ENCODE data around the gene TUBG1.

The TUBG1 gene

DNA sequence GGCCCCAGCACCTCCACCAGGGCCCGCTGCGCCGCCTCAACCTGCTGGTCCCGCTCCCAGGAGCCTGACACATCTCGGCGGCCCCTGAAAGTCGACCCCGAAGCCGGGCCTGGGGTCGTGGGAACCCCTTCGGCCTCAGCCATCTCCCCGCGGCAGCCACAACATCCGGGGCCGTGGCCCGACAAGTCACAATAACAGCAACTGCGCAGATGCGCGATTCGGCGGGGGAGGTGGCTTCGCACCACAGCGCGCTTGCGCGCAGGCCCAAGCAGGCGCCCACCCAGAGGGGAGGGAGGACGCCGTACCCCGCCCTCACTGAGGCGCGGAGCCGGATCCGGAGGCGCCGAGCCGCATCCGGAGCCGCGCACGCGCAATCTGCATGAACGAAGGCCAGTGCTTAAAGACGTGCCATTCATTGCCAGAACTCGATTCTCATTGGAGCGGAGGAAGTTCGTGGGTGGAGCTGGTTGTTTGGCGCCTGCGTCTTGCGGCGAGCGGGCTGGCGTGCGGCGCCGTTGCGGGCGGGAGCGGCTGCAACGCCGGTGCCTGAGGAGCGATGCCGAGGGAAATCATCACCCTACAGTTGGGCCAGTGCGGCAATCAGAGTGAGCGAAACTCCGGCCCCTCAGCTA lies at the start of gene TUBG1, which contains the start of gene RETREG3:
TUBG1 (plus strand) TSS at position 502 of the 632 bp plus-strand sequence; CDS start at position 557, 55 bp downstream.
RETREG3 (minus strand) TSS at position 193 of the 632 bp plus-strand sequence; CDS start at position 143, 50 bp downstream.
- peak; percentile 99 for DNase-seq (ENCODE audit: low spot score)

GRCh38 chr17:42560246-42560645 lies 49.2 kb upstream of the TUBG1 start:
- no peak for DNase-seq (ENCODE audit: low spot score)

GRCh38 chr17:42561897-42562387 lies 47.5 kb upstream of the TUBG1 start, which contains the start of gene COASY:
Gene COASY (plus strand): TSS chr17:42562148. CDS start chr17:42562623, 475 bp downstream.
- DNase-seq (ENCODE audit: low spot score) = peak; percentile 95

DNA sequence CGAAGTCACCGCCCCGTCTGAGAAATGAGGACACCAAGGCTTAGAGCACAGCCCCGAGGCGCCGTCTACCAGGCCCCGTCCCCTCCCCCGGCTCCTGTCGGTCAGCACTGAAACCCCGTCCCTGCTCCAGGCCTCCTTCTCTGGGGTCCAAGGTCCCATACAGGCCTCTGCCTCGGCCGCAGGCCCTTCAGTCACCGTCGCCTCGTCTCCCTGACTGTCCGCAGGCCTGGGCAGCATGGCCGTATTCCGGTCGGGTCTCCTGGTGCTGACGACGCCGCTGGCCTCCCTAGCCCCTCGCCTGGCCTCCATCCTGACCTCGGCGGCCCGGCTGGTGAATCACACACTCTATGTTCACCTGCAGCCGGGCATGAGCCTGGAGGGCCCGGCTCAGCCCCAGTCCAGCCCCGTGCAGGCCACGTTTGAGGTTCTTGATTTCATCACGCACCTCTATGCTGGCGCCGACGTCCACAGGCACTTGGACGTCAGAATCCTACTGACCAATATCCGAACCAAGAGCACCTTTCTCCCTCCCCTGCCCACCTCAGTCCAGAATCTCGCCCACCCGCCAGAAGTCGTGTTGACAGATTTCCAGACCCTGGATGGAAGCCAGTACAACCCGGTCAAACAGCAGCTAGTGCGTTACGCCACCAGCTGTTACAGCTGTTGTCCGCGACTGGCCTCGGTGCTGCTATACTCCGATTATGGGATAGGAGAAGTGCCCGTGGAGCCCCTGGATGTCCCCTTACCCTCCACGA lies 46.9 kb upstream of the TUBG1 start:
- no peak for DNase-seq (ENCODE audit: low spot score)

GRCh38 chr17:42563143-42563509 lies 46.4 kb upstream of the TUBG1 start:
- no peak for DNase-seq (ENCODE audit: low spot score)

DNA sequence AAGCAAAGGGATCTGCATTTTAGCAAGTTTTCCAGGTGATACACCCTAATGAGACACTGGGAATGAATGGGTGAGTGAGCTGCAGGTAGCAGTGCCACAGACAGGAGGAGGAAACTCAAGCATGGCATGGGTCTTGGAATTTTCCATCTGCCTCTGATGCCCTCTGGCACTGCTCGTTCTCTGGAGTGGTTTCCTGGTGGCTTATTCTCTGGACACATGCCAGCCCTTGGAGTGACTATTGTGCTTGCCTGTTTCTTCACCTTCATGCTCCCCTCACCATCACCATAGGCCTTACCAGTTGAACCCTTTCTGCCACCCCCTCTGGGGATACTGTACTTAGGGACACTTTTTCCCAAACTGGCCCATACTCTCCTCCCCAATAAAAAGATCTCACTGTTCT lies 45.9 kb upstream of the TUBG1 start:
- DNase-seq (ENCODE audit: low spot score) = no peak

DNA sequence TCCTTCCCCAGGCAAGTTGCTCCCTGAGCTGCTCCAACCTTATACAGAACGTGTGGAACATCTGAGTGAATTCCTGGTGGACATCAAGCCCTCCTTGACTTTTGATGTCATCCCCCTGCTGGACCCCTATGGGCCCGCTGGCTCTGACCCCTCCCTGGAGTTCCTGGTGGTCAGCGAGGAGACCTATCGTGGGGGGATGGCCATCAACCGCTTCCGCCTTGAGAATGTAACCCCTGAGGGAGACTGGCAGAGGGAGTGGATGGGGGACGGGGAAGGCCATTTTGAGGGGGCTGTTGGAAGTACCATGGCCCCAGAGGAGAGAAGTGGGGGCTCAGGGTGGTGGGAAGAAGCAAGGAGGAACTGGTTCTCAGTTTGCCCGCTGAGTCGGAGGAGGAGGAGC lies 45.5 kb upstream of the TUBG1 start:
- no peak for DNase-seq (ENCODE audit: low spot score)

DNA sequence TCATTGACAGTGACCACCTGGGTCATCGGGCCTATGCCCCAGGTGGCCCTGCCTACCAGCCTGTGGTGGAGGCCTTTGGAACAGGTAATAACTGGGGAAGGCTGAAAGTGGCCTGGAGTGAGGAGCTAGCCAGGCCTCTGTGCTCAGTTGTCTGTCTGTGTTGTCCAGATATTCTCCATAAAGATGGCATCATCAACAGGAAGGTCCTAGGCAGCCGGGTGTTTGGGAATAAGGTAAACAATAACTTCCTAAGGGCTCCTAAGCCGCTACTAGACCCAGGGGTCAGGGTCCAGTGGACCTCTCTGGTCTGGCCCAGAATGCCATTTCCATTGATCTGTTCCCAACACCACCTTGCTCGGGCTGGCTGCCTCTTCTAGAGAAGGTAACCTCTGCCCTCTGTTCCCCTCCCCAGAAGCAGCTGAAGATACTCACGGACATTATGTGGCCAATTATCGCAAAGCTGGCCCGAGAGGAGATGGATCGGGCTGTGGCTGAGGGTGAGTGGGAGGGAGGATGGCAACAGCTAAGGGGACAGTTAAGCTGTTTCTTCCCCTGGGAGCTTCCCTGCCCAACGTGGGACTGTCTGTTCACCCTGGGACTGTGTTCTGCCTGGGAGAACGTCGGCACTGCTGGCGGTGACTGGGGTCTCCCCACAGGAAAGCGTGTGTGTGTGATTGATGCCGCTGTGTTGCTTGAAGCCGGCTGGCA lies 44.5 kb upstream of the TUBG1 start:
- DNase-seq (ENCODE audit: low spot score) = no peak

- no peak for DNase-seq (ENCODE audit: low spot score)
Observed at GRCh38 chr17:42565523-42566214, 43.8 kb upstream of the TUBG1 start.

DNA sequence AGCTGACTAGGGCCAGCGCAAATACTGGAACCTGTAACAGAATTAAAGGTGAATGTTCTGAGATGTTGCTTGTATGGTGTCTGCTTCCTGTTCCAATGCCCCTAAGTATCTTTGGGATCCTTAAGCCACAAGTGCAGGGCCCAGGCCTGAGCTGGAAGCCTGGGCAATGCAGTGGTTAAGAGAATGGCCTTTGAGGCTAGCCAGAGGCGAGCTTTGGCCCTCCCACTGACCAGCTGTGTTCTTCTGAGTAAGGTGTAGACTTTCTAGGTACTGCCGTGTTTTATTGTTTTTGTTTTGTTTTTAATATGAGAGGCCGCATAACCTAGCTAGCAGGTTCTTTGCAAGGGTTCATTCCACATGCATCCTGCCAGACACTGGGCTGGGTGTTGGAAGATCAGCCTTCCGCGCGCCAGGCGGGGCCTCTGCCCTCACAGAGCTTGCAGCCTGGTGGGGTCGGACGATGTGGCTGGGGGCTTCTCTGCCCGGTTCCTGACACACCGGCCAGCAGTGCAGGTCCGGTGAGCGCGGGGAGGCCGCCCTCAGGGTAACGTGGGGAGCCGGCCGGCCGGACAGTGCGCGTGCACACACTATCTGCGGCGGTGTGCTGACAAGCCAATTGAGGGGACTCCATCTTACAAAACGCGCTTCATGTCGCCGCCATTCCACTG lies 43.1 kb upstream of the TUBG1 start:
- DNase-seq (ENCODE audit: low spot score) = no peak

DNA sequence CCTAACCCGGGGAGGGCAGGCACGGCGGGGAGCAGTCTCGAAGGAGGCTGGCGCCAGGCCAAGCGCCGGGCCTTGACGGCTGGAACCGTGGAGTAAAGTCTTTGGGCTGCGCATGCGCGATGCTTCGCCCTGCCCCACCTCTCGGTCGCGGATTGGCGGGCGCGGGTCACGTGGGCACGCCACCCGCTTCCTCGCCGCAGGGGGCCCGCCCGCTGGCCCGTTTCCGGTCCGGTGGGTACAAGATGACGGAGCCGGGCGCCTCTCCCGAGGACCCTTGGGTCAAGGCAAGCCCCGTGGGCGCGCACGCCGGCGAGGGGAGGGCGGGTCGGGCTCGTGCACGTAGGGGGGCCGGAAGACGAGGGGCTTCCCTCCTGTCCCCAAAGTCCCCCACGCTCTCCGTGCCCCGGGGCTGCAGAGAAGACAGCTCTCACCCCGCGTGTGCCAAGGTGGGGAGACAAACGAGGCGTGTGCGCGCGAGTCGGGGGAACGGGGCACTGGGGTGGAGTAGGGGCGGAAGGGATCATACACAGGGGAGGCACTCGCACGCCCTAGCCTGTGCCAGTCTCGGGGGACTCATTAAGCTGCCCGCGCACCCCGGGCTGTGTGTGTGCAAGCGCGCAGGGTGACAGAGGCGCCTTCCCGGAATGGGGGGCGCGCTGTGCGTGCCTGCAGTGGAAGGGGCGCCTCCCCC lies 42.5 kb upstream of the TUBG1 start, which contains the start of gene MLX:
MLX (plus strand) TSS at position 218 of the 691 bp plus-strand sequence; CDS start at position 243, 25 bp downstream.
- DNase-seq (ENCODE audit: low spot score) = peak; percentile 90

DNA sequence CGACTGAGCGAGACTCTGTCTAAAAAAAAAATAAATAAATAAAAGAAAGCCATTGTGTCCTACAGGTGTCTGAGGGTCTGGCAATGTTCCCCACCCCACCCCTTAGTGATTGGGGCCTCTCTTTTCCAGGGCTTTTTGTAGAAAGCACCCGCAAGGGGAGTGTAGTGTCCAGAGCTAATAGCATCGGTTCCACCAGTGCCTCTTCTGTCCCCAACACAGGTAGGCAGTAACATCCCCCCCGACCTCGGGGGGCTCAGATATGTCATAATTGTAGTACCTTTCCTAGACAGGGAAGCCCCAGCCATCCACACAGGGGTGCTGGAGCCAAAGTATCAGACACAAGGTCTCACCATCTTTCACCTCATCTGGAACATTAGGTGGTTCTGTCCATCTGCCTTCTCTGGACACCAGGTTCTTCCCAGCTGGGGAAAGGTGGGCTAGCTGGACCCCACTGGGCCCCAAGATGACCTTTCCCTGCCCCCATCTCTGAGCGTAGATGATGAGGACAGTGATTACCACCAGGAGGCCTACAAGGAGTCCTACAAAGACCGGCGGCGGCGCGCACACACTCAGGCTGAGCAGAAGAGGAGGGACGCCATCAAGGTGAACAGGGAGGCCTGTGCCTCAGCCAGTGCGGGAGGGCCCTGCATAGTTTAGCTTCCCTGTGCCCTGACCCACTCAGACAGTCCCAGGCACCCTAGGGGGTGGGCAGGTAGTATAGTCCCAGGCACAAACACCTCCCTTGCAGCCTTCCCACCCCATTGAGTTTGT lies 41.0 kb upstream of the TUBG1 start:
- no peak for DNase-seq (ENCODE audit: low spot score)

DNA sequence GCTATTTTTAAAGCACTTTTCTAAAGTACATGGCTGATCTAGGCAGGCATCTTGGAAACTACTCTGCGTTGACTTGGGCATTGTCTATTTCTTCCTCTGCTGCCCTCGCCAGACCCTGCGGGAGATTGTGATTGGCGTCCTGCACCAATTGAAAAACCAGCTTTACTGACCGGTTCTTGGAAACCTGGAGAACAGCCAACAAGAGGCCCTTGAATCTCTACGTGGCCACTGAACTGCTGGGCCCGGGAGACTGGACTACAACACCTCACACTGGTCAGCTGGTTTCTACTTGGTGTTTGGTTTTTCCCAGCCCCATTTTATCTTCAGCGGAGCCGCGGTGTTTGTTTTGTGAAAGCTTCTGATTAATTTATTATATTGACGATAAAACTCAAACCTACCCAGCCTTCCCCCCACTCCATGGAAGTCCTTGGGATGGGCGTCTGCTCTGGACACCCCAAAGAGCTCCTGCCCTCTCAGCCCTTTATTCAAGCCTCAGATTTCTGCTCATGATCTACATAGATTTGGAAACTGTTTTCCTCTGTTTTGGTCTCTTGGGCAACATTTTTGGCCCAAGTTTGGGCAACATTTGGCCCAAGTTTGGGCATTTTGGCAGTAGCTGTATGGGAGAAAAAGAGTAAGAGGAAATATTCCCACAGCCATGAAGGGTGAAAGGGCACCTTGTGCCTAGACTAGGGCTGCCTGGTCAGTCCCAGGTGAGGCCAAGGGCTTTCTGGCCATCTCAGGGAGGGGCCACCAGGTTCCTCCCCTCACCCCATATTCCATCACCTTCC lies 37.9 kb upstream of the TUBG1 start:
- DNase-seq (ENCODE audit: low spot score) = no peak

- DNase-seq (ENCODE audit: low spot score) = no peak
Observed at GRCh38 chr17:42573095-42573494, 36.4 kb upstream of the TUBG1 start.

- DNase-seq (ENCODE audit: low spot score) = no peak
Observed at GRCh38 chr17:42574463-42574862, 35.0 kb upstream of the TUBG1 start.

- no peak for DNase-seq (ENCODE audit: low spot score)
Observed at GRCh38 chr17:42577140-42577531, 32.3 kb upstream of the TUBG1 start.

- peak; percentile 92 for DNase-seq (ENCODE audit: low spot score)
Observed at GRCh38 chr17:42577532-42578281, 31.8 kb upstream of the TUBG1 start, which contains the start of gene PSMC3IP. Gene PSMC3IP (minus strand): TSS chr17:42577729. CDS start chr17:42577686, 43 bp downstream.

DNA sequence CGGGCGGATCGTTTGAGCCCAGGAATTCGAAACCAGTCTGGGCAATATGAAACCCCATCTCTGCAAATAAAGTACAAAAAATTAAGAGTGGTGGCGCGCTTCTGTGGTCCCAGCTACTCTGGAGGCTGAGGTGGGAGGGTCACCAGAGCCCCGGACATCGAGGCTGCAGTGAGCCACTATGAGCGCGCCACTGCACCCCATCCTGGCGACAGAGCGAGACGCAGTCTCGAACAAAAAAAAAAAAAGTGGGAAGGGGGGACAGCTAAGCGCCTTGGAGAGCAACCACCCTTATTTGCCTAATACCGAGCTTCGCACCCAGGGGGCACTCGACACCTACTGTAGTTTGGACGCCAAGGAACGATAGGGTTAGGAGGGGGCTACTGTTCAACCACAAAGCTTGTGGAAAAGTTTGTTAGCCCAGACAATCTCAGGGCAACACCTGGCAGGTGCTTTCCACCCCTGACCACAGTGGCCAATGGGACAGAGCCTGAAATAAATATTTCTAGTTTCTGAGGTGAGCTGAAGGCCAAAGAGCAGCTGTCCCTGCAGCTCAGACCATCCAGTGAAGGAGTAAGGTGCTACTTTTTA lies 31.1 kb upstream of the TUBG1 start:
- DNase-seq (ENCODE audit: low spot score) = peak; percentile 63

Measured in CD4-positive, alpha-beta T cell treated with Interleukin-15 for 4 hours (primary cell).